HepG2 (cell line): ENCODE results near the gene MYCBPAP. TPM values are rescaled to one million over a fixed set of nuclear protein-coding genes. Genes with fewer than 3 reads are reported as not detected.

ENCODE experiments used
- ATAC-seq: fragments of 200-7000 bp; cut with Tn5 transposase; 3 replicates; pipeline ENCODE4 v1.9.1; 2020; ENCODE audit warnings: mild to moderate bottlenecking, moderate library complexity
- BruUV-seq: library from RNA; stranded (reverse); fragments of 400-500 nt; replicated peaks from 2 replicates; lab custom pipeline; 2021; lab: Mats Ljungman, UMichigan
- CTCF ChIA-PET: fragments of 300-600 bp; formaldehyde crosslinking; extraction: SDS; loops from one replicate; lab custom pipeline; 2021; ENCODE audit warnings: low total read pairs, inconsistent platforms, low intra/inter-chr PET ratio; lab: Yijun Ruan, JAX
- POLR2A ChIA-PET: fragments of 350-600 bp; sonication (Branson Sonifier 250); formaldehyde crosslinking; loops from one replicate; lab custom pipeline; 2020; ENCODE audit warnings: antibody characterized with exemption, inconsistent platforms; lab: Yijun Ruan, JAX
- DNase-seq: peaks from one replicate; pipeline ENCODE4 v3.0.0-alpha.2; 2015; ENCODE audit warnings: low spot score
- FAIRE-seq: peaks from 3 replicates; lab custom pipeline; 2011; peaks lifted over from hg19 to GRCh38; lab: Jason Lieb, UNC
- H2AFZ ChIP-seq: one replicate; pipeline ENCODE4 v1.6.1; 2011; ENCODE audit warnings: low read length, inconsistent platforms
- H3K27ac ChIP-seq: fragments of 300-600 bp; 3 replicates; pipeline ENCODE4 v1.8.0; 2011; ENCODE audit warnings: mixed run types, mild to moderate bottlenecking, mixed read lengths, low read length, inconsistent platforms; ENCODE audit not compliant: insufficient read depth; ENCODE audit errors: extremely low read length
- H3K27me3 ChIP-seq, 2 experiments: fragments of 200-600 bp in 1 of 2; 2 replicates in 1 of 2; 3 replicates in 1 of 2; pipeline versions ENCODE4 v1.6.0 to v1.8.0; 2011; ENCODE audit warnings: low read length in 2 of 2, mild to moderate bottlenecking in 2 of 2, moderate library complexity in 2 of 2, inconsistent platforms in 1 of 2; ENCODE audit not compliant: insufficient read depth in 2 of 2, control insufficient read depth in 1 of 2
- H3K36me3 ChIP-seq, 2 experiments: fragments of 200-600 bp in 1 of 2; replicated peaks in 1 of 2; 2 replicates in 1 of 2; 3 replicates in 1 of 2; pipeline versions ENCODE4 v1.5.1 to v1.8.0; 2011; ENCODE audit warnings: low read length in 2 of 2, inconsistent platforms in 1 of 2; ENCODE audit not compliant: insufficient read depth in 2 of 2, control insufficient read depth in 1 of 2
- H3K4me1 ChIP-seq: 2 replicates; pipeline ENCODE4 v1.5.1; 2012; ENCODE audit warnings: low read length, inconsistent platforms; ENCODE audit not compliant: insufficient read depth
- H3K4me2 ChIP-seq: 2 replicates; pipeline ENCODE4 v1.6.0; 2011; ENCODE audit warnings: low read depth, low read length, inconsistent platforms
- H3K4me3 ChIP-seq, 3 experiments: fragments of 200-600 bp in 1 of 3; sonication (generic), shearing (Covaris generic) in 1 of 3; replicated peaks in 1 of 3; 2 replicates each; pipeline ENCODE4 v1.5.1; 2011 to 2016; ENCODE audit warnings: low read length in 3 of 3, inconsistent platforms in 2 of 3, low read depth in 2 of 3, mild to moderate bottlenecking in 2 of 3, control low read depth in 1 of 3, mixed read lengths in 1 of 3; ENCODE audit not compliant: insufficient read depth in 1 of 3
- H3K79me2 ChIP-seq: one replicate; pipeline ENCODE4 v1.6.1; 2011; ENCODE audit warnings: low read length, inconsistent platforms; ENCODE audit not compliant: insufficient read depth
- H3K9ac ChIP-seq: 2 replicates; pipeline ENCODE4 v1.6.0; 2011; ENCODE audit warnings: mild to moderate bottlenecking, low read depth, low read length, inconsistent platforms; ENCODE audit not compliant: insufficient read depth
- H3K9me3 ChIP-seq: 2 replicates; pipeline ENCODE4 v1.5.1; 2012; ENCODE audit warnings: mild to moderate bottlenecking, low read length
- H4K20me1 ChIP-seq: 2 replicates; pipeline ENCODE4 v1.6.0; 2011; ENCODE audit warnings: inconsistent platforms, mild to moderate bottlenecking, low read length, moderate library complexity; ENCODE audit not compliant: insufficient read depth
- HOXA5 ChIP-seq: sonication (generic); formaldehyde crosslinking; IDR thresholded peaks from 2 replicates; pipeline ENCODE4 v1.4.0; 2020; ENCODE audit warnings: missing genetic modification reagents
- NFRKB ChIP-seq: fragments of 450-650 bp; IDR thresholded peaks from 2 replicates; pipeline ENCODE4 v1.6.1; 2017
- ZNF331 ChIP-seq: sonication (generic); formaldehyde crosslinking; IDR thresholded peaks from 2 replicates; pipeline ENCODE4 v1.4.0; 2020; ENCODE audit warnings: missing genetic modification reagents
- WGBS: methylation state at CpG from one replicate; pipeline ENCODE4 v1.1.6; 2017; ENCODE audit warnings: low lambda C conversion rate; 5-methylcytosine and 5-hydroxymethylcytosine counted together
- in situ Hi-C: cut with HindIII; loops from 2 replicates; pipeline ENCODE4 v1.10.0; 2017; ENCODE audit warnings: low pct_unique_long_range_greater_than_20kb; ENCODE audit not compliant: extremely low pct_ligation_motif_present
- intact Hi-C: fragments of 100-400 bp; cut with micrococcal nuclease; formaldehyde crosslinking; loops from one replicate; pipeline ENCODE4 v1.10.0; 2022; ENCODE audit not compliant: unreplicated experiment
- polyA plus RNA-seq, 8 experiments: library from polyadenylated mRNA; depleted of rRNA in 3 of 8; stranded (reverse) in 7 of 8; unstranded in 1 of 8; fragments of >200 nt; fragmentation: Illumina TruSeq in 4 of 8; extraction: Trizol in 4 of 8; gene quantifications; 2 replicates each; pipeline versions ENCODE4 v1.2.1 to v1.2.3, GENCODE V29; 2011 to 2016; ENCODE audit warnings: low read depth in 4 of 8, missing spikeins in 1 of 8, mixed read lengths in 1 of 8; ENCODE audit not compliant: insufficient read depth in 1 of 8
- total RNA-seq, 5 experiments: library from RNA; depleted of rRNA; stranded (reverse); fragments of >200 nt; fragmentation: Illumina TruSeq; extraction: Trizol; gene quantifications; 2 replicates each; pipeline ENCODE4 v1.2.3, GENCODE V29; 2016; ENCODE audit warnings: low read depth in 1 of 5
- TF ChIP-seq, protein P1 (sequence below): sonication (generic); formaldehyde crosslinking; IDR thresholded peaks from 2 replicates; pipeline ENCODE4 v1.5.1; 2020; ENCODE audit warnings: mild to moderate bottlenecking, missing genetic modification reagents
- TF ChIP-seq, protein P2 (sequence below): sonication (generic); formaldehyde crosslinking; IDR thresholded peaks from 2 replicates; pipeline ENCODE4 v1.5.0; 2020; ENCODE audit warnings: missing genetic modification reagents

The MYCBPAP gene
- total and polyA plus RNA-seq, 2 of the 13 experiments (the other 11 are each of a cell fraction or from before 2014, with no cell fraction given) = 0.22 to 0.24 TPM

DNA sequence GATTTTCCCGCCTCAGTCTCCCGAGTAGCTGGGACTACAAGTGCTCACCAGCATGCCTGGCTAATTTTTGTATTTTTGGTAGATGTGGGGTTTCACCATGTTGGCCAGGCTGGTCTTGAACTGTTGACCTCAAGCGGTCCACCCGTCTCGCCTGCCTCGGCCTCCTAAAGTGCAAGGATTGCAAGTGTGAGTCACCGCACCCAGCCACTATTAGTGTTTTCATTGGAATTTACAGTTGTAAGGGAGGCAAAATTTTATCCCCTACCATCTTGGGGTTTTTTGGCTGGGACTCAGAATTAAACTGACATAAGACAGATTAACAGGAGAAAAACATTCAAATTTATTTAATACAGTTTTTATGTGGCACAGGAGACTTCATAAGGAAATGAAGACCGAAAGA is 12.3 kb upstream of the MYCBPAP start:
- no peak for ATAC-seq
- POLR2A ChIA-PET = interaction anchor here (0.7 kb wide), 2 partner anchors 20 to 368 kb away, joined by 3 read pairs; no protein-coding TSS in a partner anchor
- intact Hi-C loops = no loop called here

More for the DNA sequence above, 12.3 kb upstream of the MYCBPAP start:
- in situ Hi-C loops = no loop called here
- no peak overlapping the region for H3K27ac ChIP-seq
- CTCF ChIA-PET = no interaction called here
- no peaks in the 10 kb centered on the region; a peak in 1 of 5 replicates for H3K27me3 ChIP-seq
- H2AFZ ChIP-seq = no peak overlapping the region
- 37% methylated on average over 8 of the region's 8 CpGs for WGBS
- no TSS peak for BruUV-seq
- H3K36me3 ChIP-seq = no peaks in the 10 kb centered on the region
- no peak overlapping the region for H3K4me3 ChIP-seq
- H3K9me3 ChIP-seq = no peaks in the 10 kb centered on the region
- FAIRE-seq = no peak
- no peaks in the 10 kb centered on the region for H4K20me1 ChIP-seq
- no peaks in the 10 kb centered on the region for H3K79me2 ChIP-seq
- H3K4me2 ChIP-seq = no peak overlapping the region
- TF ChIP-seq, protein P1, sequence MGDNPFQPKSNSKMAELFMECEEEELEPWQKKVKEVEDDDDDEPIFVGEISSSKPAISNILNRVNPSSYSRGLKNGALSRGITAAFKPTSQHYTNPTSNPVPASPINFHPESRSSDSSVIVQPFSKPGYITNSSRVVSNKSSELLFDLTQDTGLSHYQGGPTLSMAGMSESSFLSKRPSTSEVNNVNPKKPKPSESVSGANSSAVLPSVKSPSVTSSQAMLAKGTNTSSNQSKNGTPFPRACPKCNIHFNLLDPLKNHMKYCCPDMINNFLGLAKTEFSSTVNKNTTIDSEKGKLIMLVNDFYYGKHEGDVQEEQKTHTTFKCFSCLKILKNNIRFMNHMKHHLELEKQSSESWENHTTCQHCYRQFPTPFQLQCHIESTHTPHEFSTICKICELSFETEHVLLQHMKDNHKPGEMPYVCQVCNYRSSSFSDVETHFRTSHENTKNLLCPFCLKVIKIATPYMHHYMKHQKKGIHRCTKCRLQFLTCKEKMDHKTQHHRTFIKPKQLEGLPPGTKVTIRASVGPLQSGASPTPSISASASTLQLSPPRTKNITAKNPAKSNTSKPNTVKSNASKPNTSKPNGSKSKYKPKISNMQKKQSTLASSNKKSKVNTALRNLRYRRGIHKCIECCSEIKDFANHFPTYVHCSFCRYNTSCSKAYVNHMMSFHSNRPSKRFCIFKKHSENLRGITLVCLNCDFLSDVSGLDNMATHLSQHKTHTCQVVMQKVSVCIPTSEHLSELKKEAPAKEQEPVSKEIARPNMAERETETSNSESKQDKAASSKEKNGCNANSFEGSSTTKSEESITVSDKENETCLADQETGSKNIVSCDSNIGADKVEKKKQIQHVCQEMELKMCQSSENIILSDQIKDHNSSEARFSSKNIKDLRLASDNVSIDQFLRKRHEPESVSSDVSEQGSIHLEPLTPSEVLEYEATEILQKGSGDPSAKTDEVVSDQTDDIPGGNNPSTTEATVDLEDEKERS (CRISPR knock-in tag) = no peak
- TF ChIP-seq, protein P2, sequence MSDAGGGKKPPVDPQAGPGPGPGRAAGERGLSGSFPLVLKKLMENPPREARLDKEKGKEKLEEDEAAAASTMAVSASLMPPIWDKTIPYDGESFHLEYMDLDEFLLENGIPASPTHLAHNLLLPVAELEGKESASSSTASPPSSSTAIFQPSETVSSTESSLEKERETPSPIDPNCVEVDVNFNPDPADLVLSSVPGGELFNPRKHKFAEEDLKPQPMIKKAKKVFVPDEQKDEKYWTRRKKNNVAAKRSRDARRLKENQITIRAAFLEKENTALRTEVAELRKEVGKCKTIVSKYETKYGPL (CRISPR knock-in tag) = no peak
- TF ChIP-seq NFRKB = no peak
- TF ChIP-seq HOXA5 (CRISPR knock-in tag) = no peak
- no peak for TF ChIP-seq ZNF331 (CRISPR knock-in tag)
- H3K4me1 ChIP-seq = no peaks in the 10 kb centered on the region
- no peak overlapping the region for H3K9ac ChIP-seq
- DNase-seq = no peak
